NB4 (cell line): ENCODE results near the gene POLG.
"Not testable (repeated sequence)": the region's sequence is repeated elsewhere in the genome, so short reads cannot be mapped to it uniquely, and the experiment has no call there.

Experiments
- CTCF ChIP-seq: IDR thresholded peaks from one replicate; pipeline ENCODE4 v1.5.1; 2012; ENCODE audit warnings: low read depth, low read length
- MAX ChIP-seq: IDR thresholded peaks from 2 replicates; pipeline ENCODE4 v1.6.1; 2011; ENCODE audit warnings: low read depth, low read length
- POLR2A ChIP-seq: IDR thresholded peaks from 2 replicates; pipeline ENCODE4 v1.6.1; 2011; ENCODE audit warnings: mild to moderate bottlenecking; ENCODE audit not compliant: insufficient read length; ENCODE audit errors: extremely low read depth

GRCh38 chr15:89277281-89277680, 57.3 kb downstream of the POLG start:
- not testable (repeated sequence) for TF ChIP-seq CTCF, POLR2A, MAX
